ENCODE measurements around the gene MYOG. TPM values are rescaled to one million over a fixed set of nuclear protein-coding genes. Genes with fewer than 3 reads are reported as not detected.

The MYOG gene
- total and polyA plus RNA-seq, 4 experiments from 2014 or later: not detected

DNA sequence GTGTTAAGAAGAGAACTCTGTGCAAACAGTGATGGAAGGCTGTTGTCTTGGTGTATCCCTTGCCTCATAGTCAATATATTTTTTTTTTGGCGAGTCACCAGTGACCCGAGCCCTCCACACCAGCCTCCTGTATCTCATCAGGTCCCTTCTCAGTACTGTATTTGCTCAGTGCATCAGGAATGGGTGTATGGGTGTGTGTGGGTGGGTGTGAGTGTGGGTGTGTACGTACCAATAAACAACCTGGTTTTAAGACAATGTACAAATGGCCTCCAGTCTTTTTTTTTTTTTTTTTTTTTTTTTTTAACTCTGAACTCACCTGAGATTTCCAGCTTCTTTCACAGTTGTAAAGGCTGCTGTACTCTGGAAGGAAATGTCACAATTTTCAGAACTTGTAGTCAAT, 7.3 kb downstream of the MYOG start:
- no peaks in the 10 kb centered on the region for H3K36me3 Mint-ChIP-seq

DNA sequence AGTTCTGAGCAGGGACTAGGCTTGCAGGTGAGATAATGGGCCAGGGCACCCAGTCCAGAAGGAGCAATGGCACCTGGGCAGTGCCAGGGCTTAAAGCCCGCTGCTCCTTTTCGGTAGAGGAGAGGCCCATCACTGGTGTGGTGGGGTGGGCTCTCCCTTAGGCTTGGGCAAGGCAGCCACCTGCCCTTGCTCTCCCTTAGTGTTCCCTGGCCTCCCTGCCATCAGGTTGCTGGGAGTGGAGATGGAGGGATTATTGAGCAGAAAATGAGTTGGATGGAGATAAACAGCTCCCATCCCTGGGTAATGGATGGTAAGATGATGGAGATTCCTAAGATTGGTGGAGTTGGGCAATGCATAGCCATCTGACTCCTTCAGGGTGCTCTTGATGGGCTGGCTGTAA, 7.9 kb downstream of the MYOG start:
- no peak for DNase-seq
- H3K36me3 ChIP-seq (ENCODE audit: insufficient read depth, low read length): no peaks in the 10 kb centered on the region
- Mint-ChIP-seq H3K36me3 (no peaks in the 10 kb centered on the region), H3K27ac (no peak overlapping the region), H3K27me3 (peaks cover 35 to 50% of the 10 kb centered on the region in 2 donors), H3K4me1 (peaks cover 4 to 12% (median 4%) of the 10 kb centered on the region in 4 donors), H3K9me3 (peaks cover 0 to 2% (median 0%) of the 10 kb centered on the region in 8 donors), H3K4me3 (no peak overlapping the region)
- H3K4me3 ChIP-seq (ENCODE audit: low read length in 2 of 2): no peak overlapping the region
- peaks cover 8% of the 10 kb centered on the region for H3K4me1 ChIP-seq (ENCODE audit: insufficient read depth, low read length)
- ChIA-PET CTCF (ENCODE audit: partially characterized antibody) (no interaction called here), POLR2A (ENCODE audit: partially characterized antibody) (no interaction called here)
- intact Hi-C loops (cut with micrococcal nuclease): no loop called here
- peaks cover 7% of the 10 kb centered on the region for H3K27me3 ChIP-seq (ENCODE audit: insufficient read depth, low read length)
- no peak overlapping the region for H3K27ac ChIP-seq (ENCODE audit: low read depth, low read length)
- no peaks in the 10 kb centered on the region for H3K9me3 ChIP-seq (ENCODE audit: control insufficient read depth in 1 of 2, low read length in 2 of 2)

More for the DNA sequence above, 7.3 kb downstream of the MYOG start:
- H3K27me3 Mint-ChIP-seq: peaks cover 34 to 45% of the 10 kb centered on the region in 2 donors
- no peak overlapping the region for H3K4me3 Mint-ChIP-seq
- no peak for DNase-seq
- no peaks in the 10 kb centered on the region for H3K36me3 ChIP-seq (ENCODE audit: insufficient read depth, low read length)
- intact Hi-C loops (cut with micrococcal nuclease): no loop called here
- POLR2A ChIA-PET (ENCODE audit: partially characterized antibody): interaction anchor here (0.6 kb wide), 1 partner anchor 83 kb away, joined by 3 read pairs; no protein-coding TSS in a partner anchor
- peaks cover 7% of the 10 kb centered on the region for H3K27me3 ChIP-seq (ENCODE audit: insufficient read depth, low read length)
- H3K4me1 Mint-ChIP-seq: peaks cover 4 to 12% (median 4%) of the 10 kb centered on the region in 4 donors
- H3K27ac ChIP-seq (ENCODE audit: low read depth, low read length): no peak overlapping the region
- peaks cover 8% of the 10 kb centered on the region for H3K4me1 ChIP-seq (ENCODE audit: insufficient read depth, low read length)
- CTCF ChIA-PET (ENCODE audit: partially characterized antibody): interaction anchor here (0.6 kb wide), 1 partner anchor 158 kb away, joined by 3 read pairs; no protein-coding TSS in a partner anchor
- H3K27ac Mint-ChIP-seq: no peak overlapping the region
- peaks cover 0 to 2% (median 0%) of the 10 kb centered on the region in 8 donors for H3K9me3 Mint-ChIP-seq
- no peaks in the 10 kb centered on the region for H3K9me3 ChIP-seq (ENCODE audit: control insufficient read depth in 1 of 2, low read length in 2 of 2)
- H3K4me3 ChIP-seq (ENCODE audit: low read length in 2 of 2): no peak overlapping the region

DNA sequence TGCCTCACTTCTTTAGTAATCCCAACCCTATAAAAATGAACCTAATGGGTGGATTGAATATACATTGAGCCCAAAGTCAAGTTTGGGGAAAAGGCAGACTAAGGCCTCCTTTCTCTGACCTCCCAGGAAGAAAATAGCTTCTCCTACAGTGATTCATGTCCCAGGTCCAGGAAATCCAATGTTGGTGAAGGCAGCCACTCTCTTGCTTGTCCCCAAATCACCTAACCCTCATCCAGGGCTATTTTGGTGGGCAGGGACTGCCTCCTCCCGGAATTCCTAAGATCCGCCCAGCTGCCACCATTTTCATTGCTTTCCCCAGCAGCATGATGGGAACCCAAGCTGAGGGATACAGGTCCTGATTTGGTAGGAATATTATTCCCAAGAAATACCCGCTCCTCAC, 8.4 kb downstream of the MYOG start:
- ChIA-PET CTCF (ENCODE audit: partially characterized antibody) (no interaction called here), POLR2A (ENCODE audit: partially characterized antibody) (no interaction called here)
- no peak for DNase-seq
- peaks cover 34 to 49% of the 10 kb centered on the region in 2 donors for H3K27me3 Mint-ChIP-seq
- H3K4me1 Mint-ChIP-seq: peaks cover 4 to 12% (median 4%) of the 10 kb centered on the region in 4 donors
- Histone ChIP-seq H3K36me3 (ENCODE audit: insufficient read depth, low read length) (no peaks in the 10 kb centered on the region), H3K27ac (ENCODE audit: low read depth, low read length) (no peak overlapping the region), H3K4me3 (ENCODE audit: low read length in 2 of 2) (no peak overlapping the region), H3K27me3 (ENCODE audit: insufficient read depth, low read length) (peaks cover 7% of the 10 kb centered on the region), H3K4me1 (ENCODE audit: insufficient read depth, low read length) (peaks cover 8% of the 10 kb centered on the region), H3K9me3 (ENCODE audit: control insufficient read depth in 1 of 2, low read length in 2 of 2) (no peaks in the 10 kb centered on the region)
- no peaks in the 10 kb centered on the region for H3K36me3 Mint-ChIP-seq
- peaks cover 0 to 2% (median 0%) of the 10 kb centered on the region in 8 donors for H3K9me3 Mint-ChIP-seq
- intact Hi-C loops (cut with micrococcal nuclease): no loop called here
- H3K4me3 Mint-ChIP-seq: no peak overlapping the region
- no peak overlapping the region for H3K27ac Mint-ChIP-seq

DNA sequence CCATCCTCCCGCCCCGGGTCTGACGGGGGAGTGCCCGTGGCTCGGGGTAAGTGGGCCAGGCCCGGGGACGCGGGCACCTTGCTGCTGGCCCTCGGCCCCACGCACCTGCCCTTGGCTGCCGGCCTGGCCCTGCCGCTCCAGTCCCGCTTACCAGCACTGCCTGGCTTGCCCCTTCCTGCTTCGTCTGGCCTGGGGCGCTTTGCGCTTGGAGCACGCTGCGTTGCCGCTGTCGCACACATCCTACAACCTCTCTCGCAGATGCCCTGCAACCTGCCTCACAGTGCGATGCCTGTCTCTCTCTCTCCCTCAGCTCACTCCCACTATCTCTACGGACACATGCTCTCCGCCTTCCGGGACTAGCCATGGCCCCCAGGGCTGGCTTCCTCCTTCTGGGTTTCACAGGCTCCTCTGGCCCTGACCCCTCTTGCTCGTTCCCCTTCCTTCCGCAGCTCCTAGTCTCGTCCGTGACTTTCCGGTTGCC, 9.7 kb downstream of the MYOG start:
- H3K27ac ChIP-seq (ENCODE audit: low read depth, low read length): no peak overlapping the region
- no peaks in the 10 kb centered on the region for H3K9me3 ChIP-seq (ENCODE audit: control insufficient read depth in 1 of 2, low read length in 2 of 2)
- CTCF ChIA-PET (ENCODE audit: partially characterized antibody): no interaction called here
- DNase-seq: no peak
- Mint-ChIP-seq H3K27ac (peak overlapping the region in 1 of 7 donors; percentile 27), H3K27me3 (peaks cover 27 to 52% of the 10 kb centered on the region in 2 donors), H3K36me3 (no peaks in the 10 kb centered on the region), H3K4me3 (peak overlapping the region in 7 of 8 donors; percentile 20 to 87 (median 59)), H3K9me3 (peaks cover 0 to 2% (median 0%) of the 10 kb centered on the region in 8 donors), H3K4me1 (peaks cover 4 to 12% (median 4%) of the 10 kb centered on the region in 4 donors)
- H3K4me1 ChIP-seq (ENCODE audit: insufficient read depth, low read length): peaks cover 8% of the 10 kb centered on the region
- POLR2A ChIA-PET (ENCODE audit: partially characterized antibody): no interaction called here
- peaks cover 7% of the 10 kb centered on the region for H3K27me3 ChIP-seq (ENCODE audit: insufficient read depth, low read length)
- no peaks in the 10 kb centered on the region for H3K36me3 ChIP-seq (ENCODE audit: insufficient read depth, low read length)
- intact Hi-C loops (cut with micrococcal nuclease): no loop called here
- no peak overlapping the region for H3K4me3 ChIP-seq (ENCODE audit: low read length in 2 of 2)

DNA sequence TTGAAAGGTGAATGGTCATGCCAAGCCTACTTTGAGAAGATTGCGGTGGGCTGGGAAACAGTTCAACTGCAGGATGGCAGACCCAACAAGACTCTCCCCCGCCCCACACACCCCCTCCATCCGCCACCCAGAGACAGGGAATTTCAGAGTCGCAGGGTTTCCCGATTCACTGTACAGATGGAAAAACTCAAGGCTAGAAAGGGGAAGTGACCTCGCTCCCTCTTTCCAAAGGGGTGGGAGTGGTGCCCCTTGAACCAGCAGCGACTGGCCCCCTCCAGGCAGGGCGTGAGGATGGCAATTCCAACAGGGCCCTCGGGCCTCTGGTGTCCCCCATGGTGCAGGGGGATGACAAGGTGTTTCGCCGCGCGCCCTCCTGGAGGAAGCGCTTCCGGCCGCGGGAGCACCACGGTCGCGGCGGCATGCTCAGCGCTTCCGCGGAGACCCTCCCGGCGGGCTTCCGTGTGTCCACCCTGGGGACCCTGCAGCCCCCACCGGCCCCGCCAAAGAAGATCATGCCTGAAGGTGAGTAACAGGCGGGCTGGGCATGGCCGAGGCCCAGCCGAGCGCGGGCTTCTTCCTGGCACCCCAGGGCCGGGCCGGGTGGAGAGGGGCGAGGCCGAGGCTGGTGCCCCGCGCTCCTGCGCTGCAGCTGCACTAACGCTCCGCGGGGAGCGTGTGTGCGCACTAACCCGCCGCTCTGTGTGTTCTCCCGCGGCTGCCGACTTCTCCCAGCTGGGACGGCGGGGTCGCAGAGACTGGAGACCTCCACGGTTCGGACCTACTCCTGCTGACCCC, 10.4 kb downstream of the MYOG start:
- H3K27ac Mint-ChIP-seq: no peak overlapping the region
- H3K9me3 Mint-ChIP-seq: peaks cover 0 to 2% (median 0%) of the 10 kb centered on the region in 8 donors
- DNase-seq: no peak
- no peaks in the 10 kb centered on the region for H3K36me3 Mint-ChIP-seq
- H3K4me3 Mint-ChIP-seq: peak overlapping the region in 3 of 8 donors; percentile 7 to 25 (median 9)
- peaks cover 26 to 52% of the 10 kb centered on the region in 2 donors for H3K27me3 Mint-ChIP-seq
- H3K4me1 ChIP-seq (ENCODE audit: insufficient read depth, low read length): peaks cover 8% of the 10 kb centered on the region
- intact Hi-C loops (cut with micrococcal nuclease): no loop called here
- peaks cover 4 to 12% (median 4%) of the 10 kb centered on the region in 4 donors for H3K4me1 Mint-ChIP-seq
- H3K4me3 ChIP-seq (ENCODE audit: low read length in 2 of 2): no peak overlapping the region
- CTCF ChIA-PET (ENCODE audit: partially characterized antibody): no interaction called here
- no peaks in the 10 kb centered on the region for H3K9me3 ChIP-seq (ENCODE audit: control insufficient read depth in 1 of 2, low read length in 2 of 2)
- H3K27me3 ChIP-seq (ENCODE audit: insufficient read depth, low read length): peaks cover 7% of the 10 kb centered on the region
- POLR2A ChIA-PET (ENCODE audit: partially characterized antibody): no interaction called here
- H3K27ac ChIP-seq (ENCODE audit: low read depth, low read length): no peak overlapping the region
- H3K36me3 ChIP-seq (ENCODE audit: insufficient read depth, low read length): no peaks in the 10 kb centered on the region

DNA sequence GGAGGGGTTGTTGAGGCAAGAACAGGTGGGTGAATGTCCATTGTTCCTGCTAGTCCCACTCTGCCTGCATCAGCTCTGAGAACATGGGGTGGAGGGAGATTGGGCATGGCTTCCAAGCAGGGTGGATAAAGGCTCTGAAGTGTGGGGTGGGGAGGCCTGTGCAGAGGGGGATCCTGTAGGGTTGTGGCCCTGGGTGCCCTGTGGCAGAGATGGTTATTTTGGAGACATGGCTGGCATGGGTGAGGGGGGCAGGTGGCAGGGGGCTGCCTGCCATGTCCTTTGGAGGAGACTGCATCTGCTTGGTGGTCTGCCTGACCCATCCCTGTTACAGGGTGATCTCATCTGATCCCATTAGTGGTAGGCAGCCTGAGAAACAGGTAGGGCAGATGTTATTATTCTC, 11.2 kb downstream of the MYOG start:
- H3K27me3 ChIP-seq (ENCODE audit: insufficient read depth, low read length): peaks cover 7% of the 10 kb centered on the region
- no peak for DNase-seq
- H3K4me3 ChIP-seq (ENCODE audit: low read length in 2 of 2): no peak overlapping the region
- H3K4me1 Mint-ChIP-seq: peaks cover 4 to 12% (median 4%) of the 10 kb centered on the region in 4 donors
- intact Hi-C loops (cut with micrococcal nuclease): no loop called here
- peaks cover 0 to 2% (median 0%) of the 10 kb centered on the region in 8 donors for H3K9me3 Mint-ChIP-seq
- H3K27me3 Mint-ChIP-seq: peaks cover 25 to 46% of the 10 kb centered on the region in 2 donors
- peak overlapping the region in 1 of 8 donors; percentile 23 for H3K4me3 Mint-ChIP-seq
- H3K27ac ChIP-seq (ENCODE audit: low read depth, low read length): no peak overlapping the region
- H3K36me3 Mint-ChIP-seq: no peaks in the 10 kb centered on the region
- POLR2A ChIA-PET (ENCODE audit: partially characterized antibody): no interaction called here
- CTCF ChIA-PET (ENCODE audit: partially characterized antibody): no interaction called here
- no peak overlapping the region for H3K27ac Mint-ChIP-seq
- H3K9me3 ChIP-seq (ENCODE audit: control insufficient read depth in 1 of 2, low read length in 2 of 2): no peaks in the 10 kb centered on the region
- H3K4me1 ChIP-seq (ENCODE audit: insufficient read depth, low read length): peaks cover 8% of the 10 kb centered on the region
- H3K36me3 ChIP-seq (ENCODE audit: insufficient read depth, low read length): no peaks in the 10 kb centered on the region

DNA sequence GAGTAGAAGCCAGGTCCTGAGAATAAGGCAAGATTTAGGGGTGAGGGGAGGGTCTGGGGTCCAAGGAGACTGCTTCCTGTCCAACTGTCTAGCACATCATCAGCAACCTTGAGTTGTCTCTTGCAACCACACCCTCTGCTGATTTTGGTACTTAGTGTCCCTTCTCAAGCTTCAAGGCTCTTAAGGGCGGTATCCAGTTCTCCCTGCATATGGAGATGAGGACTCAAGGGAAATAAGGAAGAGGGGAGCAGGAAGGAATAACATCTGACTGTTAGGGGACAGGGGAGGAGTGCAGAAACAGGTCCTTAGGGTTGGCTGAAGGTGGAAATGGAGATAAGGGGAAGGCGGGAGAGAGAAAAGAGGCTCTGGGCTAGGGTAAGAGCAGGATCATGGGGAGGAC, 12.3 kb downstream of the MYOG start:
- H3K9me3 Mint-ChIP-seq: no peaks in the 10 kb centered on the region
- peaks cover 8% of the 10 kb centered on the region for H3K4me1 ChIP-seq (ENCODE audit: insufficient read depth, low read length)
- ChIA-PET POLR2A (ENCODE audit: partially characterized antibody) (no interaction called here), CTCF (ENCODE audit: partially characterized antibody) (interaction anchor here (0.6 kb wide), 1 partner anchor 14 kb away, joined by 3 read pairs; no protein-coding TSS in a partner anchor)
- no peaks in the 10 kb centered on the region for H3K36me3 ChIP-seq (ENCODE audit: insufficient read depth, low read length)
- DNase-seq: no peak
- H3K27ac Mint-ChIP-seq: no peak overlapping the region
- H3K27me3 Mint-ChIP-seq: peaks cover 21 to 44% of the 10 kb centered on the region in 2 donors
- H3K27ac ChIP-seq (ENCODE audit: low read depth, low read length): no peak overlapping the region
- H3K36me3 Mint-ChIP-seq: no peaks in the 10 kb centered on the region
- H3K4me3 ChIP-seq (ENCODE audit: low read length in 2 of 2): no peak overlapping the region
- peaks cover 7% of the 10 kb centered on the region for H3K27me3 ChIP-seq (ENCODE audit: insufficient read depth, low read length)
- no peaks in the 10 kb centered on the region for H3K9me3 ChIP-seq (ENCODE audit: control insufficient read depth in 1 of 2, low read length in 2 of 2)
- intact Hi-C loops (cut with micrococcal nuclease): no loop called here
- no peak overlapping the region for H3K4me3 Mint-ChIP-seq
- peaks cover 4 to 12% (median 4%) of the 10 kb centered on the region in 4 donors for H3K4me1 Mint-ChIP-seq

Measured in CD4-positive, alpha-beta memory T cell (primary cell).